HFFc6 (cell line): ENCODE data around the gene ITPRIP. TPM values are rescaled to one million over a fixed set of nuclear protein-coding genes. Genes with fewer than 3 reads are reported as not detected.

Experiments used
- DNase-seq: peaks from one replicate; pipeline ENCODE4 v3.0.0-alpha.2; 2018
- H3K27ac Mint-ChIP-seq: 2 replicates; pipeline ENCODE4 v1.8.0; 2020; ENCODE audit warnings: mild to moderate bottlenecking, mixed read lengths
- H3K27me3 Mint-ChIP-seq: 2 replicates; pipeline ENCODE4 v1.8.0; 2021; ENCODE audit warnings: mild to moderate bottlenecking, moderate library complexity, mixed read lengths; ENCODE audit not compliant: insufficient read depth
- H3K36me3 Mint-ChIP-seq: 2 replicates; pipeline ENCODE4 v1.8.0; 2021; ENCODE audit warnings: low read depth, mixed read lengths
- H3K4me1 Mint-ChIP-seq: 2 replicates; pipeline ENCODE4 v1.8.0; 2020; ENCODE audit warnings: low read depth, mixed read lengths
- H3K4me3 Mint-ChIP-seq: 2 replicates; pipeline ENCODE4 v1.8.0; 2020; ENCODE audit warnings: mild to moderate bottlenecking, moderate library complexity, mixed read lengths
- H3K9me3 Mint-ChIP-seq: 2 replicates; pipeline ENCODE4 v1.8.0; 2020; ENCODE audit warnings: mild to moderate bottlenecking, mixed read lengths
- CTCF ChIP-seq: fragments of 200-600 bp; sonication (generic); IDR thresholded peaks from 2 replicates; pipeline ENCODE4 v1.5.0; 2021; ENCODE audit warnings: antibody characterized with exemption, mild to moderate bottlenecking
- total RNA-seq, 6 experiments: library from RNA; stranded (reverse); fragmentation: NEBNext Ultra II Directional; extraction: Animal tissue kit (Norgen Biotek cat#: 25700); gene quantifications; 2 replicates in 1 of 6; 3 replicates in 5 of 6; pipeline ENCODE4 v1.2.3, GENCODE V29; 2021

ITPRIP gene
- total RNA-seq, 6 experiments from 2014 or later, result 23.9 to 34.7 (median 29.7) TPM

- no peak for DNase-seq
- peaks cover 21% of the 10 kb centered on the region for H3K4me1 Mint-ChIP-seq
- no peak for TF ChIP-seq CTCF
- no peak overlapping the region for H3K4me3 Mint-ChIP-seq
- H3K27me3 Mint-ChIP-seq, result no peaks in the 10 kb centered on the region
- no peaks in the 10 kb centered on the region; the same call in 1 of the 2 replicates for H3K36me3 Mint-ChIP-seq
- no peaks in the 10 kb centered on the region for H3K9me3 Mint-ChIP-seq
- no peak overlapping the region for H3K27ac Mint-ChIP-seq
Observed at GRCh38 chr10:104284846-104285245, 53.4 kb downstream of the ITPRIP start.

- no peaks in the 10 kb centered on the region for H3K27me3 Mint-ChIP-seq
- 0 out of 2 replicates have a peak, but pooled peaks cover 4% of the 10 kb centered on the region for H3K4me1 Mint-ChIP-seq
- no peak for TF ChIP-seq CTCF
- DNase-seq, result no peak
- no peak overlapping the region for H3K27ac Mint-ChIP-seq
- H3K36me3 Mint-ChIP-seq, result no peaks in the 10 kb centered on the region; the same call in 1 of the 2 replicates
- no peak overlapping the region for H3K4me3 Mint-ChIP-seq
- H3K9me3 Mint-ChIP-seq, result no peaks in the 10 kb centered on the region
Observed at GRCh38 chr10:104281694-104282093, 56.6 kb downstream of the ITPRIP start.

GRCh38 chr10:104279550-104280259 is 58.6 kb downstream of the ITPRIP start:
- Mint-ChIP-seq H3K27me3 (no peaks in the 10 kb centered on the region), H3K27ac (no peak overlapping the region), H3K4me1 (peaks cover 13% of the 10 kb centered on the region; the same call in 1 of the 2 replicates), H3K36me3 (no peaks in the 10 kb centered on the region), H3K4me3 (no peak overlapping the region), H3K9me3 (no peaks in the 10 kb centered on the region)
- TF ChIP-seq CTCF, result no peak
- no peak for DNase-seq

GRCh38 chr10:104277785-104278184 is 60.5 kb downstream of the ITPRIP start:
- H3K4me1 Mint-ChIP-seq, result peaks cover 29% of the 10 kb centered on the region
- no peak for TF ChIP-seq CTCF

GRCh38 chr10:104276192-104276591 is 62.1 kb downstream of the ITPRIP start:
- Mint-ChIP-seq H3K4me1 (peaks cover 30% of the 10 kb centered on the region), H3K27ac (no peak overlapping the region), H3K4me3 (peak overlapping the region; percentile 87; the same call in 1 of the 2 replicates), H3K27me3 (no peaks in the 10 kb centered on the region), H3K9me3 (no peaks in the 10 kb centered on the region), H3K36me3 (no peaks in the 10 kb centered on the region)
- DNase-seq, result no peak
- TF ChIP-seq CTCF, result no peak

More at GRCh38 chr10:104277785-104278184, 60.5 kb downstream of the ITPRIP start:
- Mint-ChIP-seq H3K4me3 (no peak overlapping the region), H3K27ac (no peak overlapping the region), H3K9me3 (no peaks in the 10 kb centered on the region), H3K36me3 (no peaks in the 10 kb centered on the region), H3K27me3 (no peaks in the 10 kb centered on the region)
- no peak for DNase-seq
